ENCODE measurements around the gene RBKS.

DNA sequence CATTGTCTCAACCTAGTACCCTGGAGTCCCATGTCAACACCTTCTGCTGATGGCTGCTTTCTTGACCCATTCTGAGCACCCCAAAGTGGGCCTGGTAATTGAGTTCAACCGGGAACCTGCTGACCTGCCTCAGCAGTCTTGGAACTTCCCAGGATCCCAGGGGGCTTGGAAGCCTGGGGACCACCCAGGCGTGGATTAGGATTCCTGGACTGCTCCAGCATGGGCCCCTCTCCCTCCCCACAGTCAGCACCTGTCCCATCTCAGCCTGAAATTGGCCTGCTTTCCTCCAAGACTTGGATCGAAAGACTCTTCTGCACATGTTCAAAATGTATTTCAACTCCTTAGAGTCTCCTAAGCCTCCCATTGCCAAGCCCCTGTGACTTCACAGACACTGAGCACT, 134.1 kb downstream of the RBKS start:
- TF ChIP-seq, protein P1, sequence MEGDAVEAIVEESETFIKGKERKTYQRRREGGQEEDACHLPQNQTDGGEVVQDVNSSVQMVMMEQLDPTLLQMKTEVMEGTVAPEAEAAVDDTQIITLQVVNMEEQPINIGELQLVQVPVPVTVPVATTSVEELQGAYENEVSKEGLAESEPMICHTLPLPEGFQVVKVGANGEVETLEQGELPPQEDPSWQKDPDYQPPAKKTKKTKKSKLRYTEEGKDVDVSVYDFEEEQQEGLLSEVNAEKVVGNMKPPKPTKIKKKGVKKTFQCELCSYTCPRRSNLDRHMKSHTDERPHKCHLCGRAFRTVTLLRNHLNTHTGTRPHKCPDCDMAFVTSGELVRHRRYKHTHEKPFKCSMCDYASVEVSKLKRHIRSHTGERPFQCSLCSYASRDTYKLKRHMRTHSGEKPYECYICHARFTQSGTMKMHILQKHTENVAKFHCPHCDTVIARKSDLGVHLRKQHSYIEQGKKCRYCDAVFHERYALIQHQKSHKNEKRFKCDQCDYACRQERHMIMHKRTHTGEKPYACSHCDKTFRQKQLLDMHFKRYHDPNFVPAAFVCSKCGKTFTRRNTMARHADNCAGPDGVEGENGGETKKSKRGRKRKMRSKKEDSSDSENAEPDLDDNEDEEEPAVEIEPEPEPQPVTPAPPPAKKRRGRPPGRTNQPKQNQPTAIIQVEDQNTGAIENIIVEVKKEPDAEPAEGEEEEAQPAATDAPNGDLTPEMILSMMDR (IDR thresholded peaks at IDR 0.05), result no peak
- TF ChIP-seq REST (IDR thresholded peaks at IDR 0.05; ENCODE audit: low read depth, low read length), result no peak
- no peak for TF ChIP-seq ZBTB33 (IDR thresholded peaks at IDR 0.05; ENCODE audit: borderline replicate concordance, low read depth)
- TF ChIP-seq USF1 (IDR thresholded peaks at IDR 0.05; ENCODE audit: borderline replicate concordance, low read depth), result no peak
- TF ChIP-seq RAD21 (IDR thresholded peaks at IDR 0.05; ENCODE audit: low read length), result no peak
- no peak for TF ChIP-seq POLR2AphosphoS5 (IDR thresholded peaks at IDR 0.05; ENCODE audit: low read depth, low read length)
- no peak for TF ChIP-seq MXI1 (IDR thresholded peaks at IDR 0.05; ENCODE audit: low read depth, low read length)
- no peak for TF ChIP-seq NFIC (IDR thresholded peaks at IDR 0.05; ENCODE audit: borderline replicate concordance)
- no peak for TF ChIP-seq FOSL2 (IDR thresholded peaks at IDR 0.05; ENCODE audit: borderline replicate concordance, low read depth)
- TF ChIP-seq YY1 (IDR thresholded peaks at IDR 0.05; ENCODE audit: low read depth), result no peak
- no peak for TF ChIP-seq SMC3 (IDR thresholded peaks at IDR 0.05; ENCODE audit: low read depth, low read length)
- no peak for TF ChIP-seq TAF1 (IDR thresholded peaks at IDR 0.05; ENCODE audit: borderline replicate concordance, low read depth, low read length)

Data from SK-N-SH (cell line).